Thymus (tissue), 11 donors: ENCODE results near the gene ZNF516. TPM values are rescaled to one million over a fixed set of nuclear protein-coding genes. Genes with fewer than 3 reads are reported as not detected.

ENCODE experiments used
- DNase-seq, 9 donors: peaks; one replicate each; pipeline ENCODE4 v3.0.0-alpha.2; 2013; ENCODE audit warnings: low spot score in 9 of 9, low read depth in 6 of 9, missing footprints in 1 of 9
- H3K27ac ChIP-seq, 2 donors: one replicate each; pipeline ENCODE4 v1.5.1; 2013; ENCODE audit warnings: control low read depth in 1 of 2, low read depth in 1 of 2, low read length in 1 of 2, mild to moderate bottlenecking in 1 of 2, moderate library complexity in 1 of 2
- H3K27me3 ChIP-seq, 2 donors: one replicate each; pipeline ENCODE4 v1.5.1; 2013; ENCODE audit warnings: low read length in 1 of 2; ENCODE audit not compliant: control insufficient read depth in 2 of 2, insufficient read depth in 1 of 2
- H3K36me3 ChIP-seq, 2 donors: one replicate each; pipeline ENCODE4 v1.5.1; 2013; ENCODE audit warnings: low read length in 1 of 2, mild to moderate bottlenecking in 1 of 2, moderate library complexity in 1 of 2; ENCODE audit not compliant: control insufficient read depth in 2 of 2, insufficient read depth in 2 of 2
- H3K4me1 ChIP-seq, 2 donors: one replicate each; pipeline ENCODE4 v1.5.1; 2013; ENCODE audit warnings: low read length in 2 of 2; ENCODE audit not compliant: control insufficient read depth in 2 of 2, insufficient read depth in 2 of 2
- H3K4me3 ChIP-seq, 2 donors: one replicate each; pipeline ENCODE4 v1.5.1; 2013; ENCODE audit warnings: low read length in 2 of 2, control low read depth in 1 of 2, mild to moderate bottlenecking in 1 of 2
- H3K9me3 ChIP-seq, 2 donors: one replicate each; pipeline ENCODE4 v1.5.1; 2013; ENCODE audit warnings: low read length in 1 of 2, mild to moderate bottlenecking in 1 of 2; ENCODE audit not compliant: control insufficient read depth in 2 of 2, insufficient read depth in 1 of 2
- WGBS: extraction: QIAGEN DNeasy Blood & Tissue Kit; methylation state at CpG from one replicate; pipeline ENCODE4 v1.1.7; 2013; 5-methylcytosine and 5-hydroxymethylcytosine counted together
- polyA plus RNA-seq: library from polyadenylated mRNA; stranded (reverse); fragments of 200-250 nt; gene quantifications from one replicate; pipeline ENCODE4 v1.2.3, GENCODE V29; 2013
- total RNA-seq: library from RNA; stranded (reverse); fragments of 120-200 nt; gene quantifications from one replicate; pipeline ENCODE4 v1.2.4, GENCODE V29; 2013
- donor health status: healthy.

The ZNF516 gene
- total and polyA plus RNA-seq, 2 donors = 5.9 to 8.9 TPM

GRCh38 chr18:76367168-76368125 lies 127.6 kb downstream of the ZNF516 start:
- Histone ChIP-seq H3K4me3 (no peak overlapping the region), H3K9me3 (peaks cover 0 to 4% of the 10 kb centered on the region in 2 donors), H3K27ac (no peak overlapping the region), H3K4me1 (no peaks in the 10 kb centered on the region), H3K36me3 (no peaks in the 10 kb centered on the region), H3K27me3 (no peaks in the 10 kb centered on the region)
- WGBS = 97% methylated on average over 20 of the region's 20 CpGs
- DNase-seq = no peak

GRCh38 chr18:76365561-76365960 lies 129.5 kb downstream of the ZNF516 start:
- Histone ChIP-seq H3K4me1 (no peaks in the 10 kb centered on the region), H3K27ac (no peak overlapping the region), H3K36me3 (no peaks in the 10 kb centered on the region), H3K27me3 (no peaks in the 10 kb centered on the region), H3K4me3 (no peak overlapping the region), H3K9me3 (peaks cover 0 to 4% of the 10 kb centered on the region in 2 donors)
- WGBS = 97% methylated on average over 10 of the region's 10 CpGs
- no peak for DNase-seq

- Histone ChIP-seq H3K36me3 (no peaks in the 10 kb centered on the region), H3K9me3 (peaks cover 0 to 4% of the 10 kb centered on the region in 2 donors), H3K27me3 (no peaks in the 10 kb centered on the region), H3K4me1 (no peaks in the 10 kb centered on the region), H3K27ac (no peak overlapping the region), H3K4me3 (no peak overlapping the region)
- 95% methylated on average over 14 of the region's 14 CpGs for WGBS
- DNase-seq = no peak
Measured at GRCh38 chr18:76364282-76365259, 130.5 kb downstream of the ZNF516 start.

GRCh38 chr18:76363436-76364120 lies 131.5 kb downstream of the ZNF516 start:
- H3K27ac ChIP-seq = no peak overlapping the region
- peaks cover 0 to 4% of the 10 kb centered on the region in 2 donors for H3K9me3 ChIP-seq
- no peaks in the 10 kb centered on the region for H3K4me1 ChIP-seq
- no peak overlapping the region for H3K4me3 ChIP-seq
- WGBS = 98% methylated on average over 12 of the region's 12 CpGs
- DNase-seq = no peak
- no peaks in the 10 kb centered on the region for H3K36me3 ChIP-seq
- no peaks in the 10 kb centered on the region for H3K27me3 ChIP-seq

- no peak for DNase-seq
- Histone ChIP-seq H3K9me3 (peaks cover 0 to 4% of the 10 kb centered on the region in 2 donors), H3K4me3 (no peak overlapping the region), H3K27ac (no peak overlapping the region), H3K36me3 (no peaks in the 10 kb centered on the region), H3K4me1 (no peaks in the 10 kb centered on the region), H3K27me3 (no peaks in the 10 kb centered on the region)
- 97% methylated on average over 7 of the region's 7 CpGs for WGBS
Measured at GRCh38 chr18:76362676-76363075, 132.4 kb downstream of the ZNF516 start.

- Histone ChIP-seq H3K36me3 (no peaks in the 10 kb centered on the region), H3K27me3 (no peaks in the 10 kb centered on the region), H3K4me1 (no peaks in the 10 kb centered on the region), H3K9me3 (no peaks in the 10 kb centered on the region), H3K27ac (no peak overlapping the region), H3K4me3 (no peak overlapping the region)
- 97% methylated on average over 8 of the region's 8 CpGs for WGBS
- no peak for DNase-seq
Measured at GRCh38 chr18:76361219-76361618, 133.8 kb downstream of the ZNF516 start.

- no peak overlapping the region for H3K27ac ChIP-seq
- no peak for DNase-seq
- whole genome bisulfite sequencing = 98% methylated on average over 12 of the region's 12 CpGs
- H3K9me3 ChIP-seq = no peaks in the 10 kb centered on the region
- H3K27me3 ChIP-seq = no peaks in the 10 kb centered on the region
- H3K36me3 ChIP-seq = no peaks in the 10 kb centered on the region
- no peak overlapping the region for H3K4me3 ChIP-seq
- no peaks in the 10 kb centered on the region for H3K4me1 ChIP-seq
Measured at GRCh38 chr18:76359909-76360308, 135.1 kb downstream of the ZNF516 start.

- H3K9me3 ChIP-seq = peaks cover 0 to under 1% of the 10 kb centered on the region in 2 donors
- 96% methylated on average over 8 of the region's 8 CpGs for WGBS
Measured at GRCh38 chr18:76358774-76359173, 136.3 kb downstream of the ZNF516 start.

More at GRCh38 chr18:76358774-76359173, 136.3 kb downstream of the ZNF516 start:
- Histone ChIP-seq H3K27ac (no peak overlapping the region), H3K36me3 (no peaks in the 10 kb centered on the region), H3K27me3 (no peaks in the 10 kb centered on the region), H3K4me3 (no peak overlapping the region), H3K4me1 (no peaks in the 10 kb centered on the region)
- DNase-seq = no peak
